Liver (tissue), 3 donors: ENCODE measurements around the gene CDRT4.

ENCODE experiments used
- JUND ChIP-seq, 2 donors: IDR thresholded peaks; 2 replicates each; pipeline ENCODE4 v1.6.1; 2016; ENCODE audit warnings: antibody characterized with exemption in 2 of 2
- YY1 ChIP-seq: IDR thresholded peaks from 2 replicates; pipeline ENCODE4 v1.6.1; 2016; ENCODE audit warnings: antibody characterized with exemption, mild to moderate bottlenecking
- TF ChIP-seq, protein P1 (sequence below): fragments of 150-350 bp; IDR thresholded peaks from 2 replicates; pipeline ENCODE4 v1.5.1; 2017; ENCODE audit warnings: improper control_type of control experiment, low read depth, low read length; ENCODE audit not compliant: missing input control
- donor health status: healthy.
- donor health status: healthy.

DNA sequence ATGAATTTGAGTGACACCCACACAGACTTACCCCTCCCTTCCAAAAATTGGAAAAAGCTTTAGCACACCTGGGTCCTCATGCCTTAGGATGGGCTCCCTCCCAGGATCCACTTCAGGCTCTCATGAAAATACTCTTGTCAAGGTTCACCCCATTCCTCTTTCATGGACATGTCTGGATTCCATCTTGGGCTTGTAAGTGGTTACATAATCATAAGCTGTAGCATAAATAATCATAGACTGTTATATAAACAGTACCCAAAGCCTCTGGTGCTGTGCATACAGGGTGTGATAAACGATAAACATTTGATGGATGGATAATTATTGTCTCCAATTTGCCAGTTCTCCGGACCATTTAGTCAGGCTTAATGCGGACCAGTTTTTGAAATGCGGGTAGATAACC is 72.3 kb downstream of the CDRT4 start:
- no peak for TF ChIP-seq YY1
- TF ChIP-seq, protein P1, sequence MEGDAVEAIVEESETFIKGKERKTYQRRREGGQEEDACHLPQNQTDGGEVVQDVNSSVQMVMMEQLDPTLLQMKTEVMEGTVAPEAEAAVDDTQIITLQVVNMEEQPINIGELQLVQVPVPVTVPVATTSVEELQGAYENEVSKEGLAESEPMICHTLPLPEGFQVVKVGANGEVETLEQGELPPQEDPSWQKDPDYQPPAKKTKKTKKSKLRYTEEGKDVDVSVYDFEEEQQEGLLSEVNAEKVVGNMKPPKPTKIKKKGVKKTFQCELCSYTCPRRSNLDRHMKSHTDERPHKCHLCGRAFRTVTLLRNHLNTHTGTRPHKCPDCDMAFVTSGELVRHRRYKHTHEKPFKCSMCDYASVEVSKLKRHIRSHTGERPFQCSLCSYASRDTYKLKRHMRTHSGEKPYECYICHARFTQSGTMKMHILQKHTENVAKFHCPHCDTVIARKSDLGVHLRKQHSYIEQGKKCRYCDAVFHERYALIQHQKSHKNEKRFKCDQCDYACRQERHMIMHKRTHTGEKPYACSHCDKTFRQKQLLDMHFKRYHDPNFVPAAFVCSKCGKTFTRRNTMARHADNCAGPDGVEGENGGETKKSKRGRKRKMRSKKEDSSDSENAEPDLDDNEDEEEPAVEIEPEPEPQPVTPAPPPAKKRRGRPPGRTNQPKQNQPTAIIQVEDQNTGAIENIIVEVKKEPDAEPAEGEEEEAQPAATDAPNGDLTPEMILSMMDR = no peak
- no peak for TF ChIP-seq JUND (IDR thresholded peaks at IDR 0.05)
